K562 (cell line): Measurements from ENCODE around the gene MEGF11. TPM values are rescaled to one million over a fixed set of nuclear protein-coding genes. Genes with fewer than 3 reads are reported as not detected.

ENCODE experiments used
- ARHGAP35 ChIP-seq: fragments of 450-650 bp; IDR thresholded peaks from 2 replicates; pipeline ENCODE4 v1.6.1; 2018; ENCODE audit not compliant: partially characterized antibody
- BACH1 ChIP-seq: fragments of 200-800 bp; sonication (Bioruptor generic); IDR thresholded peaks from 2 replicates; pipeline ENCODE4 v1.6.1; 2016; ENCODE audit warnings: missing genetic modification characterization, missing compliant biosample characterization
- CREB3 ChIP-seq: fragments of 450-650 bp; conservative IDR thresholded peaks from 2 replicates; pipeline ENCODE4 v1.6.1; 2016; ENCODE audit warnings: missing genetic modification characterization, low read depth, mild to moderate bottlenecking, missing compliant biosample characterization, moderate library complexity
- DPF2 ChIP-seq: fragments of 450-650 bp; IDR thresholded peaks from 2 replicates; pipeline ENCODE4 v1.6.1; 2016
- E2F3 ChIP-seq: fragments of 250-450 bp; sonication (Bioruptor Pico); IDR thresholded peaks from 2 replicates; pipeline ENCODE4 v1.4.0; 2020; ENCODE audit warnings: mild to moderate bottlenecking
- ELK1 ChIP-seq: sonication (generic); formaldehyde crosslinking; IDR thresholded peaks from 2 replicates; pipeline ENCODE4 v1.8.1; 2022; ENCODE audit warnings: missing genetic modification reagents
- ESRRA ChIP-seq: fragments of 450-650 bp; IDR thresholded peaks from 2 replicates; pipeline ENCODE4 v1.6.1; 2014; ENCODE audit warnings: low read depth, mild to moderate bottlenecking, moderate library complexity, borderline replicate concordance
- FOSL1 ChIP-seq: fragments of 200-800 bp; sonication (Bioruptor generic); conservative IDR thresholded peaks from 2 replicates; pipeline ENCODE4 v1.6.1; 2016; ENCODE audit warnings: missing genetic modification characterization, missing compliant biosample characterization
- KDM1A ChIP-seq, 2 experiments: fragments of 450-650 bp; IDR thresholded peaks; 2 replicates each; pipeline ENCODE4 v1.6.1; 2016; ENCODE audit warnings: mild to moderate bottlenecking in 2 of 2
- MCM5 ChIP-seq: fragments of 450-650 bp; IDR thresholded peaks from 2 replicates; pipeline ENCODE4 v1.6.1; 2016; ENCODE audit warnings: low read depth
- MTA1 ChIP-seq: fragments of 450-650 bp; IDR thresholded peaks from 2 replicates; pipeline ENCODE4 v1.6.1; 2017; ENCODE audit warnings: borderline replicate concordance
- MYBL2 ChIP-seq, 2 experiments: fragments of 450-650 bp in 1 of 2; sonication (generic) in 1 of 2; formaldehyde crosslinking in 1 of 2; IDR thresholded peaks; 2 replicates each; pipeline versions ENCODE4 v1.6.1 to v1.8.1; 2017 to 2022; ENCODE audit warnings: borderline replicate concordance in 1 of 2, inconsistent platforms in 1 of 2, low read depth in 1 of 2, mild to moderate bottlenecking in 1 of 2, missing genetic modification reagents in 1 of 2, moderate library complexity in 1 of 2
- PHB2 ChIP-seq: fragments of 450-650 bp; IDR thresholded peaks from 2 replicates; pipeline ENCODE4 v1.6.1; 2017; ENCODE audit warnings: low read depth
- RB1 ChIP-seq: fragments of 450-650 bp; IDR thresholded peaks from 2 replicates; pipeline ENCODE4 v1.6.1; 2017; ENCODE audit warnings: low read depth, mild to moderate bottlenecking
- SPI1 ChIP-seq: IDR thresholded peaks from 2 replicates; pipeline ENCODE4 v1.6.1; 2011; ENCODE audit warnings: low read depth, low read length, control low read depth, borderline replicate concordance
- SRSF9 ChIP-seq: fragments of 200-400 bp; formaldehyde crosslinking; IDR thresholded peaks from 2 replicates; pipeline ENCODE4 v1.6.1; 2017; ENCODE audit warnings: low read depth, low read length, borderline replicate concordance
- ZEB2 ChIP-seq: fragments of 450-650 bp; IDR thresholded peaks from 2 replicates; pipeline ENCODE4 v1.6.1; 2016
- ZNF184 ChIP-seq: sonication (generic); formaldehyde crosslinking; IDR thresholded peaks from 2 replicates; pipeline ENCODE4 v1.5.0; 2020; ENCODE audit warnings: missing genetic modification reagents
- ZNF24 ChIP-seq: fragments of 450-650 bp; IDR thresholded peaks from 2 replicates; pipeline ENCODE4 v1.6.1; 2016
- ZNF518B ChIP-seq: fragments of 250-450 bp; sonication (Bioruptor Pico); IDR thresholded peaks from 2 replicates; pipeline ENCODE4 v1.5.0; 2021; ENCODE audit warnings: mild to moderate bottlenecking, moderate library complexity
- ZNF668 ChIP-seq: fragments of 250-450 bp; sonication (Bioruptor Pico); IDR thresholded peaks from 2 replicates; pipeline ENCODE4 v1.8.0; 2022; ENCODE audit warnings: mild to moderate bottlenecking, inconsistent platforms
- ZNF785 ChIP-seq: fragments of 250-450 bp; sonication (Bioruptor Pico); IDR thresholded peaks from 2 replicates; pipeline ENCODE4 v1.4.0; 2020; ENCODE audit warnings: mild to moderate bottlenecking
- polyA plus RNA-seq, 8 experiments: library from polyadenylated mRNA; depleted of rRNA in 4 of 8; stranded (reverse) in 5 of 8; unstranded in 3 of 8; fragments of >200 nt; fragmentation: Nextera tagmentation in 2 of 8; fragmentation: Illumina TruSeq in 1 of 8; extraction: Ambion mirVana in 2 of 8; extraction: Trizol in 1 of 8; gene quantifications; 2 replicates each; pipeline versions ENCODE4 v1.2.1 to v1.2.3, GENCODE V29; 2011 to 2014; ENCODE audit warnings: inconsistent platforms in 1 of 8, missing spikeins in 1 of 8
- total RNA-seq, 7 experiments: library from RNA; depleted of rRNA in 6 of 7; stranded (reverse); fragments of >200 nt in 6 of 7; fragmentation: Illumina TruSeq in 2 of 7; extraction: Trizol in 2 of 7; gene quantifications; 2 replicates each; pipeline versions ENCODE4 v1.2.1 to v1.2.3, GENCODE V29; 2011 to 2021; ENCODE audit warnings: low replicate concordance in 1 of 7
- TF ChIP-seq, protein P1 (sequence below), 2 experiments: IDR thresholded peaks in 1 of 2; conservative IDR thresholded peaks in 1 of 2; 2 replicates each; pipeline ENCODE4 v1.6.1; 2016; ENCODE audit warnings: low read depth in 2 of 2, mild to moderate bottlenecking in 1 of 2, missing compliant biosample characterization in 1 of 2, missing genetic modification characterization in 1 of 2, moderate library complexity in 1 of 2

The MEGF11 gene
- total and polyA plus RNA-seq, 9 of the 15 experiments (the other 6 are each of a cell fraction or from before 2014, with no cell fraction given) = 0.06 to 0.23 (median 0.20) TPM; not detected in 6

DNA sequence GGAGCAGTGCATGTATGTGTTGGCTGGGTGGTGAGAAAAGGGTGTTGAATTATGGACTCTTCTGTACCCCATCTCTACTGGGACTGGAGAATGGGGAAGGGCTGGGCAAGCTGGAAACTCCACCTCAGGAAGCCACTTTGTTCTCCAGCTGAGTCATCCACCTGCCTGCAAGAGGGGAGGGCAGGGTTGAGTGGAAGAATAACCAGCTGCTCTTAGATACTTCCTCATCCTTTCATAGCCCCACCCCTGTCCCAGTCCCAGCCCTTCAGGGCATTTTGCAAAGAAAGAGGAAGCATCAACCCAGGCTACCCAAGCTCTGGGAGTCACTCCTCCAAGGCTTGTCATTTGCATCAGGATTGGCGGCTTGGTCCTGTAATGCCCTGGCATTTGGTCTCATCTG lies 351.2 kb downstream of the MEGF11 start (continued):
- TF ChIP-seq, protein P1, sequence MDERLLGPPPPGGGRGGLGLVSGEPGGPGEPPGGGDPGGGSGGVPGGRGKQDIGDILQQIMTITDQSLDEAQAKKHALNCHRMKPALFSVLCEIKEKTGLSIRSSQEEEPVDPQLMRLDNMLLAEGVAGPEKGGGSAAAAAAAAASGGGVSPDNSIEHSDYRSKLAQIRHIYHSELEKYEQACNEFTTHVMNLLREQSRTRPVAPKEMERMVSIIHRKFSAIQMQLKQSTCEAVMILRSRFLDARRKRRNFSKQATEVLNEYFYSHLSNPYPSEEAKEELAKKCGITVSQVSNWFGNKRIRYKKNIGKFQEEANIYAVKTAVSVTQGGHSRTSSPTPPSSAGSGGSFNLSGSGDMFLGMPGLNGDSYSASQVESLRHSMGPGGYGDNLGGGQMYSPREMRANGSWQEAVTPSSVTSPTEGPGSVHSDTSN (CRISPR knock-in tag; IDR thresholded peaks at IDR 0.05; ENCODE audit: low read depth) = no peak
- TF ChIP-seq, protein P1 (tag; conservative IDR thresholded peaks at IDR 0.05; ENCODE audit: low read depth) = no peak
- TF ChIP-seq KDM1A (IDR thresholded peaks at IDR 0.05) (peak in 1 of 2 experiments; percentile 9; a peak in 1 of 4 replicates), ZNF785 (CRISPR knock-in tag) (no peak), RB1 (no peak), MTA1 (peak; percentile 43; the same call in 1 of the 2 replicates), ZNF24 (no peak), PHB2 (no peak), ZNF518B (CRISPR knock-in tag) (no peak), CREB3 (tag) (no peak), ZNF184 (CRISPR knock-in tag) (no peak), SRSF9 (no peak), BACH1 (no peak), ELK1 (CRISPR knock-in tag) (no peak), ESRRA (peak; percentile 32; the same call in 1 of the 2 replicates), MYBL2 (IDR thresholded peaks at IDR 0.05; ENCODE audit: low read depth) (no peak), MYBL2 (CRISPR knock-in tag; IDR thresholded peaks at IDR 0.05; ENCODE audit: borderline replicate concordance) (no peak), DPF2 (peak; percentile 43; the same call in 1 of the 2 replicates), MCM5 (no peak), ZNF668 (CRISPR knock-in tag) (no peak), ARHGAP35 (no peak), FOSL1 (tag) (peak; percentile 83), SPI1 (peak; percentile 35; the same call in 1 of the 2 replicates), ZEB2 (peak; percentile 94), E2F3 (CRISPR knock-in tag) (no peak)
